K562 (cell line): ENCODE data around the gene ZFAND3. TPM values are rescaled to one million over a fixed set of nuclear protein-coding genes. Genes with fewer than 3 reads are reported as not detected.

Experiments used
- CGGBP1 ChIP-seq: fragments of 250-450 bp; sonication (Bioruptor Pico); IDR thresholded peaks from 2 replicates; pipeline ENCODE4 v1.9.0; 2021; ENCODE audit warnings: mild to moderate bottlenecking
- KDM4B ChIP-seq, 2 experiments: fragments of 450-650 bp in 1 of 2; sonication (generic) in 1 of 2; IDR thresholded peaks; 2 replicates each; pipeline ENCODE4 v1.6.1; 2016 to 2017; ENCODE audit warnings: borderline replicate concordance in 2 of 2, antibody characterized with exemption in 1 of 2, low read depth in 1 of 2, mild to moderate bottlenecking in 1 of 2
- NFE2 ChIP-seq: IDR thresholded peaks from 2 replicates; pipeline ENCODE4 v1.6.1; 2014; ENCODE audit warnings: antibody characterized with exemption, low read depth
- NR0B1 ChIP-seq: fragments of 450-650 bp; IDR thresholded peaks from one replicate; pipeline ENCODE4 v1.6.1; 2018; ENCODE audit warnings: mild to moderate bottlenecking, moderate library complexity; ENCODE audit not compliant: partially characterized antibody
- NR1H2 ChIP-seq: sonication (generic); formaldehyde crosslinking; IDR thresholded peaks from 2 replicates; pipeline ENCODE4 v1.4.0; 2020; ENCODE audit warnings: mild to moderate bottlenecking, missing genetic modification reagents
- NR2C1 ChIP-seq, 2 experiments: fragments of 450-650 bp; IDR thresholded peaks; 2 replicates each; pipeline ENCODE4 v1.6.1; 2017; ENCODE audit warnings: mild to moderate bottlenecking in 2 of 2, antibody characterized with exemption in 1 of 2, inconsistent platforms in 1 of 2, missing compliant biosample characterization in 1 of 2, missing genetic modification characterization in 1 of 2
- SIN3A ChIP-seq, 2 experiments: fragments of 150-350 bp in 1 of 2; IDR thresholded peaks; 2 replicates each; pipeline ENCODE4 v1.6.1; 2011 to 2016; ENCODE audit warnings: borderline replicate concordance in 2 of 2, low read depth in 2 of 2, low read length in 2 of 2, mild to moderate bottlenecking in 2 of 2, moderate library complexity in 2 of 2; ENCODE audit not compliant: control insufficient read depth in 1 of 2
- ZNF212 ChIP-seq: fragments of 450-650 bp; formaldehyde crosslinking; IDR thresholded peaks from 2 replicates; pipeline ENCODE4 v1.4.0; 2020; ENCODE audit warnings: mild to moderate bottlenecking
- ZNF407 ChIP-seq: fragments of 450-650 bp; IDR thresholded peaks from 2 replicates; pipeline ENCODE4 v1.6.1; 2016; ENCODE audit warnings: low read depth
- polyA plus RNA-seq, 8 experiments: library from polyadenylated mRNA; depleted of rRNA in 4 of 8; stranded (reverse) in 5 of 8; unstranded in 3 of 8; fragments of >200 nt; fragmentation: Nextera tagmentation in 2 of 8; fragmentation: Illumina TruSeq in 1 of 8; extraction: Ambion mirVana in 2 of 8; extraction: Trizol in 1 of 8; gene quantifications; 2 replicates each; pipeline versions ENCODE4 v1.2.1 to v1.2.3, GENCODE V29; 2011 to 2014; ENCODE audit warnings: inconsistent platforms in 1 of 8, missing spikeins in 1 of 8
- total RNA-seq, 7 experiments: library from RNA; depleted of rRNA in 6 of 7; stranded (reverse); fragments of >200 nt in 6 of 7; fragmentation: Illumina TruSeq in 2 of 7; extraction: Trizol in 2 of 7; gene quantifications; 2 replicates each; pipeline versions ENCODE4 v1.2.1 to v1.2.3, GENCODE V29; 2011 to 2021; ENCODE audit warnings: low replicate concordance in 1 of 7
- TF ChIP-seq, protein P1 (sequence below), 2 experiments: fragments of 450-650 bp in 1 of 2; sonication (generic) in 1 of 2; formaldehyde crosslinking; conservative IDR thresholded peaks; 2 replicates each; pipeline versions ENCODE4 v1.4.0 to v1.8.1; 2020 to 2022; ENCODE audit warnings: mild to moderate bottlenecking in 1 of 2, missing genetic modification reagents in 1 of 2

The ZFAND3 gene
- total and polyA plus RNA-seq, 9 of the 15 experiments (the other 6 are each of a cell fraction or from before 2014, with no cell fraction given), result 0.81 to 26.6 (median 11.8) TPM

- TF ChIP-seq ZNF407 (no peak), NR2C1 (IDR thresholded peaks at IDR 0.05) (no peak), NR2C1 (tag; IDR thresholded peaks at IDR 0.05) (no peak), ZNF212 (CRISPR knock-in tag) (no peak), NR1H2 (CRISPR knock-in tag) (no peak), SIN3A (IDR thresholded peaks at IDR 0.05; ENCODE audit: borderline replicate concordance in 2 of 2, control insufficient read depth in 1 of 2, low read depth in 2 of 2, low read length in 2 of 2) (no peak), KDM4B (IDR thresholded peaks at IDR 0.05; ENCODE audit: borderline replicate concordance in 2 of 2, low read depth in 1 of 2) (no peak), NR0B1 (no peak), CGGBP1 (CRISPR knock-in tag) (no peak), NFE2 (no peak)
- TF ChIP-seq, protein P1, sequence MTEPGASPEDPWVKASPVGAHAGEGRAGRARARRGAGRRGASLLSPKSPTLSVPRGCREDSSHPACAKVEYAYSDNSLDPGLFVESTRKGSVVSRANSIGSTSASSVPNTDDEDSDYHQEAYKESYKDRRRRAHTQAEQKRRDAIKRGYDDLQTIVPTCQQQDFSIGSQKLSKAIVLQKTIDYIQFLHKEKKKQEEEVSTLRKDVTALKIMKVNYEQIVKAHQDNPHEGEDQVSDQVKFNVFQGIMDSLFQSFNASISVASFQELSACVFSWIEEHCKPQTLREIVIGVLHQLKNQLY (CRISPR knock-in tag; conservative IDR thresholded peaks at IDR 0.05), result no peak
Measured at GRCh38 chr6:37913210-37913609, 93.7 kb downstream of the ZFAND3 start (continued).
